Measurements from ENCODE around the gene TMCO4.

DNA sequence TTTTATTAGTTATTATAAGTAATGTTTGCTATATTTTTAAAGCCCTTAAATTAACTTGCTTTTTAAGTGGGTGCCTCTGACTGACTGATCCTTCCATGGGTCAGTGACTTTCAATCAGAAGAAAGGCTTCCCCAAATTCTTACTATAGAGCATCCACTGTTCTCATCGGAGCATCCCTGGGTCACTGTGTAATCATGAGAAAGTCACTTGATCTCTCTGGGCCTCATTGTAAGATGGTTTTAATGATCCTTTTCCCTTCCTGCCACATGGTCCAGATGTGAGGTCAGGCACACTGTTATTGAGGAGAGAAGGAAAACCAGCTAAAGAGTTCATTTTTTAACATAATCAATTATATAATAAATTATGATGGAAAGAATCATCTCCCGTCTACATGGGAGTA is 166.6 kb downstream of the TMCO4 start:
- TF ChIP-seq, protein P1, sequence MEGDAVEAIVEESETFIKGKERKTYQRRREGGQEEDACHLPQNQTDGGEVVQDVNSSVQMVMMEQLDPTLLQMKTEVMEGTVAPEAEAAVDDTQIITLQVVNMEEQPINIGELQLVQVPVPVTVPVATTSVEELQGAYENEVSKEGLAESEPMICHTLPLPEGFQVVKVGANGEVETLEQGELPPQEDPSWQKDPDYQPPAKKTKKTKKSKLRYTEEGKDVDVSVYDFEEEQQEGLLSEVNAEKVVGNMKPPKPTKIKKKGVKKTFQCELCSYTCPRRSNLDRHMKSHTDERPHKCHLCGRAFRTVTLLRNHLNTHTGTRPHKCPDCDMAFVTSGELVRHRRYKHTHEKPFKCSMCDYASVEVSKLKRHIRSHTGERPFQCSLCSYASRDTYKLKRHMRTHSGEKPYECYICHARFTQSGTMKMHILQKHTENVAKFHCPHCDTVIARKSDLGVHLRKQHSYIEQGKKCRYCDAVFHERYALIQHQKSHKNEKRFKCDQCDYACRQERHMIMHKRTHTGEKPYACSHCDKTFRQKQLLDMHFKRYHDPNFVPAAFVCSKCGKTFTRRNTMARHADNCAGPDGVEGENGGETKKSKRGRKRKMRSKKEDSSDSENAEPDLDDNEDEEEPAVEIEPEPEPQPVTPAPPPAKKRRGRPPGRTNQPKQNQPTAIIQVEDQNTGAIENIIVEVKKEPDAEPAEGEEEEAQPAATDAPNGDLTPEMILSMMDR (IDR thresholded peaks at IDR 0.05; ENCODE audit: extremely low read depth in 1 of 2, insufficient read depth in 1 of 2, low read depth in 1 of 2, low read length in 2 of 2) = no peak
- TF ChIP-seq JUN (IDR thresholded peaks at IDR 0.05; ENCODE audit: borderline replicate concordance, insufficient read depth, insufficient read length, low read depth) = no peak
